Liver (tissue), 9 donors: Measurements from ENCODE around the gene CTNNAL1. TPM values are rescaled to one million over a fixed set of nuclear protein-coding genes. Genes with fewer than 3 reads are reported as not detected.
A peak's percentile ranks its signal among the peaks of the same experiment; 100 is the strongest.

Experiments used
- DNase-seq: peaks from one replicate; pipeline ENCODE4 v3.0.0-alpha.2; 2017; ENCODE audit warnings: low spot score
- H3K27ac ChIP-seq, 2 donors: one replicate each; pipeline ENCODE4 v1.7.0; 2013; ENCODE audit warnings: inconsistent platforms in 2 of 2, low read length in 2 of 2, control low read depth in 1 of 2, low read depth in 1 of 2, mild to moderate bottlenecking in 1 of 2
- H3K27me3 ChIP-seq, 4 donors: one replicate each; pipeline versions ENCODE4 v1.6.1 to v1.7.0; 2013; ENCODE audit warnings: low read length in 3 of 4, inconsistent platforms in 1 of 4, mild to moderate bottlenecking in 1 of 4, moderate library complexity in 1 of 4; ENCODE audit not compliant: control insufficient read depth in 4 of 4, insufficient read depth in 4 of 4
- H3K36me3 ChIP-seq, 4 donors: one replicate each; pipeline versions ENCODE4 v1.6.1 to v1.7.0; 2013; ENCODE audit warnings: low read length in 3 of 4, mild to moderate bottlenecking in 3 of 4, low read depth in 1 of 4, moderate library complexity in 1 of 4; ENCODE audit not compliant: control insufficient read depth in 4 of 4, insufficient read depth in 3 of 4
- H3K4me1 ChIP-seq, 4 donors: one replicate each; pipeline versions ENCODE4 v1.6.1 to v1.7.0; 2013; ENCODE audit warnings: low read length in 3 of 4, mild to moderate bottlenecking in 3 of 4, moderate library complexity in 1 of 4; ENCODE audit not compliant: control insufficient read depth in 4 of 4, insufficient read depth in 4 of 4
- H3K4me3 ChIP-seq, 3 donors: one replicate each; pipeline versions ENCODE4 v1.6.1 to v1.7.0; 2013; ENCODE audit warnings: low read length in 3 of 3, control low read depth in 1 of 3, low read depth in 1 of 3, mild to moderate bottlenecking in 1 of 3
- H3K9ac ChIP-seq, 2 donors: one replicate each; pipeline ENCODE4 v1.7.0; 2013; ENCODE audit warnings: low read length in 2 of 2, mild to moderate bottlenecking in 2 of 2, moderate library complexity in 2 of 2, control low read depth in 1 of 2, low read depth in 1 of 2
- H3K9me3 ChIP-seq, 4 donors: one replicate each; pipeline versions ENCODE4 v1.6.1 to v1.7.0; 2013; ENCODE audit warnings: low read length in 3 of 4; ENCODE audit not compliant: control insufficient read depth in 4 of 4
- ATF3 ChIP-seq: IDR thresholded peaks from 2 replicates; pipeline ENCODE4 v1.6.1; 2016; ENCODE audit warnings: antibody characterized with exemption
- CTCF ChIP-seq: fragments of 150-350 bp; IDR thresholded peaks from 2 replicates; pipeline ENCODE4 v1.5.1; 2017; ENCODE audit warnings: improper control_type of control experiment, low read depth, low read length; ENCODE audit not compliant: missing input control
- EGR1 ChIP-seq, 2 donors: IDR thresholded peaks; 2 replicates each; pipeline ENCODE4 v1.6.1; 2016 to 2018; ENCODE audit warnings: antibody characterized with exemption in 2 of 2, low read depth in 2 of 2
- FOXA1 ChIP-seq: IDR thresholded peaks from 2 replicates; pipeline ENCODE4 v1.6.1; 2016; ENCODE audit warnings: antibody characterized with exemption
- FOXA2 ChIP-seq: IDR thresholded peaks from 2 replicates; pipeline ENCODE4 v1.6.1; 2016; ENCODE audit warnings: antibody characterized with exemption
- GABPA ChIP-seq, 2 donors: IDR thresholded peaks in 1 of 2; conservative IDR thresholded peaks in 1 of 2; 2 replicates each; pipeline ENCODE4 v1.6.1; 2016; ENCODE audit warnings: antibody characterized with exemption in 2 of 2, mild to moderate bottlenecking in 1 of 2, moderate library complexity in 1 of 2
- HNF4A ChIP-seq, 2 donors: conservative IDR thresholded peaks; 2 replicates each; pipeline ENCODE4 v1.6.1; 2016; ENCODE audit warnings: antibody characterized with exemption in 2 of 2, mild to moderate bottlenecking in 2 of 2
- HNF4G ChIP-seq: IDR thresholded peaks from 2 replicates; pipeline ENCODE4 v1.6.1; 2016; ENCODE audit warnings: antibody characterized with exemption
- JUND ChIP-seq, 2 donors: IDR thresholded peaks; 2 replicates each; pipeline ENCODE4 v1.6.1; 2016; ENCODE audit warnings: antibody characterized with exemption in 2 of 2
- NR2F2 ChIP-seq: IDR thresholded peaks from 2 replicates; pipeline ENCODE4 v1.6.1; 2016; ENCODE audit warnings: antibody characterized with exemption
- RAD21 ChIP-seq, 2 donors: IDR thresholded peaks; 2 replicates each; pipeline ENCODE4 v1.6.1; 2016; ENCODE audit warnings: antibody characterized with exemption in 2 of 2, mild to moderate bottlenecking in 2 of 2
- RXRA ChIP-seq, 2 donors: IDR thresholded peaks; 2 replicates each; pipeline ENCODE4 v1.6.1; 2017 to 2018; ENCODE audit warnings: antibody characterized with exemption in 2 of 2, mild to moderate bottlenecking in 1 of 2
- SP1 ChIP-seq: IDR thresholded peaks from 2 replicates; pipeline ENCODE4 v1.6.1; 2018; ENCODE audit warnings: antibody characterized with exemption, mild to moderate bottlenecking
- TAF1 ChIP-seq: conservative IDR thresholded peaks from 2 replicates; pipeline ENCODE4 v1.6.1; 2016; ENCODE audit warnings: antibody characterized with exemption, mild to moderate bottlenecking
- YY1 ChIP-seq: IDR thresholded peaks from 2 replicates; pipeline ENCODE4 v1.6.1; 2016; ENCODE audit warnings: antibody characterized with exemption, mild to moderate bottlenecking
- ZBTB33 ChIP-seq: IDR thresholded peaks from 2 replicates; pipeline ENCODE4 v1.6.1; 2016; ENCODE audit warnings: antibody characterized with exemption
- WGBS: extraction: QIAGEN DNeasy Blood & Tissue Kit; methylation state at CpG from one replicate; pipeline ENCODE4 v1.1.7; 2013; 5-methylcytosine and 5-hydroxymethylcytosine counted together
- polyA plus RNA-seq, 2 donors: library from polyadenylated mRNA; stranded (reverse) in 1 of 2; unstranded in 1 of 2; fragments of 200-250 nt in 1 of 2; fragments of >200 nt in 1 of 2; fragmentation: Nextera tagmentation in 1 of 2; extraction: Ambion mirVana in 1 of 2; gene quantifications; one replicate each; pipeline versions ENCODE4 v1.2.1 to v1.2.3, GENCODE V29; 2013 to 2015
- total RNA-seq, 2 donors: library from RNA; depleted of rRNA; stranded (reverse); fragments of >200 nt; gene quantifications; one replicate each; pipeline ENCODE4 v1.2.3, GENCODE V29; 2014
- TF ChIP-seq, protein P1 (sequence below): IDR thresholded peaks from 2 replicates; pipeline ENCODE4 v1.6.1; 2016; ENCODE audit warnings: antibody characterized with exemption
- TF ChIP-seq, protein P2 (sequence below): IDR thresholded peaks from 2 replicates; pipeline ENCODE4 v1.6.1; 2016; ENCODE audit warnings: antibody characterized with exemption, mild to moderate bottlenecking
- donor health status: healthy.
- donor health status: healthy.
- donor health status: healthy.
- donor health status: healthy.
- donor health status: healthy.

CTNNAL1 gene
- total and polyA plus RNA-seq, 4 donors, result 10.5 to 31.5 (median 18.6) TPM

DNA sequence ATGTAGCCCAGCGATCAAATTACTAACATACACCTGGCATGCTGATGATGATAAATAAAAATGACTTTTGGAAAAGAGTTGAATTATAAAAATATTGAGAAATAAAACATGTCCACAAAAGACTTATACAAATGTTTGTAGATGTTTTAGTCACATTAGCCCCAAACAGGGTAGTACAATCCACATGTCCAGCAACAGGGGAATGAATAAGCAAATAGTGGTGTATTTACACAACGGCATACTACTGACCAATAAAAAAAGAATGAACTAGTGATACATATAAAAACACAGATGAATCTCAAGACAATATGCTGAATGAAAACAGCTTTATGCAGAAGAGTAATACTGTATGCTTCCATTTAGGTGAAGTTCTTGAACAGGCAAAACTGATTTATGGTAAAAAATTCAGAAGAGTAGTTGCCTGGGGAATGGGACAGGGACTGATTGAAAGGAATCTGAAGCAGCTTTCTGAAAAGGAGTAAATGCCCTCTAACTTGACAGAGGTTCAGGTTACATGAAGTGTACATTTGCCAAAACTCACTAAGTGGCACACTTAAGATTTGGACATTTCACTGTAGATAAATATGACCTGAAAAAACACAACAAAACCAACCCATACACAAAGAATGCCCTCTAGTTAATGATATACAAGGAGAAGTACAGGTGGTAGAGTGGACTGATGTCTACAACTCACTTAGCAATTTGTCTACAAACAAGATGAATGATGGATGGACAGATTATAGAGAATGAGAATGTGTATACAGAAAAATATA, 115.8 kb downstream of the CTNNAL1 start:
- Histone ChIP-seq H3K4me1 (peaks cover 3 to 28% (median 13%) of the 10 kb centered on the region in 4 donors), H3K27me3 (no peaks in the 10 kb centered on the region), H3K9me3 (no peaks in the 10 kb centered on the region), H3K27ac (no peak overlapping the region), H3K4me3 (no peak overlapping the region), H3K36me3 (peaks cover under 1 to 38% (median 33%) of the 10 kb centered on the region in 4 donors), H3K9ac (no peak overlapping the region)
- 77% methylated on average over 2 of the region's 2 CpGs for WGBS
- DNase-seq, result no peak
- TF ChIP-seq NR2F2, result no peak
- TF ChIP-seq RXRA (IDR thresholded peaks at IDR 0.05), result peak; percentile 8 to 30
- TF ChIP-seq ZBTB33, result no peak

DNA sequence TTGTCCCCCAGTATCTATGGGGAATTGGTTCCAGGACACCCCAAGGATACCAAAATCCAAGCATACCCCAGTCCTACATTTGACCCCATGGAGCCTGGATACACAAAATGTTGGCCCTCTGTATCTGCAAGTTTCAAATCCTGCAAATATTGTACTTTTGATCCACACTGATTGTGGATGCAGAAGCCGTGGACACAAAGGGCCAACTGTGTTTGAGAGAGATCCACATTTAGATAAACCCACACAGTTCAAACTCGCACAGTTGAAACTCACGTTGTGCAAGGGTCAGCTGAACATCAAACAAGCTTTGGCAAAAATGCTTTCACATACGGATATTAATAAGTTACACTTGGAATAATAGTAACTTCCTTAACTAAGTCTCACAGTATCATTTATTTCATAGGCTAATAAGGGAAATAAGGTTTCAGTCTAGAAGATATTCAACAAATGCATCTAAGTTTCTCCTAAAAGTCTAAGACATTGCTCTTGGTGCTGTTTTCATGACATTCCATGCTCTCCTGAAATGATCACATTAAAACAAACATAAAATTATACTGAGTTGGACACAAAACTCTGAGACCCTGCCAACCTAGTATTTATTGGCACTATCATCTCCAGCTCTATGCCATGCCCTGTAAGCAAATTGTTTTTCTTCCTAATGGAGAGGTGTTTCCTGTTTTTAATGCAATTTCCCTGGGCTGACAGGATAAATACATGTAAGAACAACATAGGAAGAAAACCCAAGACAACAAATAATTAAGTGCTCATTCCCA, 118.9 kb downstream of the CTNNAL1 start:
- no peak for DNase-seq
- peak; percentile 45 for TF ChIP-seq HNF4G
- TF ChIP-seq TAF1, result no peak
- no peak for TF ChIP-seq ATF3
- no peak for TF ChIP-seq CTCF
- peak; percentile 81 to 91 for TF ChIP-seq HNF4A (conservative IDR thresholded peaks at IDR 0.05)
- TF ChIP-seq, protein P1, sequence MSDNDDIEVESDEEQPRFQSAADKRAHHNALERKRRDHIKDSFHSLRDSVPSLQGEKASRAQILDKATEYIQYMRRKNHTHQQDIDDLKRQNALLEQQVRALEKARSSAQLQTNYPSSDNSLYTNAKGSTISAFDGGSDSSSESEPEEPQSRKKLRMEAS, result peak; percentile 62
- peak; percentile 76 for TF ChIP-seq ZBTB33
- TF ChIP-seq, protein P2, sequence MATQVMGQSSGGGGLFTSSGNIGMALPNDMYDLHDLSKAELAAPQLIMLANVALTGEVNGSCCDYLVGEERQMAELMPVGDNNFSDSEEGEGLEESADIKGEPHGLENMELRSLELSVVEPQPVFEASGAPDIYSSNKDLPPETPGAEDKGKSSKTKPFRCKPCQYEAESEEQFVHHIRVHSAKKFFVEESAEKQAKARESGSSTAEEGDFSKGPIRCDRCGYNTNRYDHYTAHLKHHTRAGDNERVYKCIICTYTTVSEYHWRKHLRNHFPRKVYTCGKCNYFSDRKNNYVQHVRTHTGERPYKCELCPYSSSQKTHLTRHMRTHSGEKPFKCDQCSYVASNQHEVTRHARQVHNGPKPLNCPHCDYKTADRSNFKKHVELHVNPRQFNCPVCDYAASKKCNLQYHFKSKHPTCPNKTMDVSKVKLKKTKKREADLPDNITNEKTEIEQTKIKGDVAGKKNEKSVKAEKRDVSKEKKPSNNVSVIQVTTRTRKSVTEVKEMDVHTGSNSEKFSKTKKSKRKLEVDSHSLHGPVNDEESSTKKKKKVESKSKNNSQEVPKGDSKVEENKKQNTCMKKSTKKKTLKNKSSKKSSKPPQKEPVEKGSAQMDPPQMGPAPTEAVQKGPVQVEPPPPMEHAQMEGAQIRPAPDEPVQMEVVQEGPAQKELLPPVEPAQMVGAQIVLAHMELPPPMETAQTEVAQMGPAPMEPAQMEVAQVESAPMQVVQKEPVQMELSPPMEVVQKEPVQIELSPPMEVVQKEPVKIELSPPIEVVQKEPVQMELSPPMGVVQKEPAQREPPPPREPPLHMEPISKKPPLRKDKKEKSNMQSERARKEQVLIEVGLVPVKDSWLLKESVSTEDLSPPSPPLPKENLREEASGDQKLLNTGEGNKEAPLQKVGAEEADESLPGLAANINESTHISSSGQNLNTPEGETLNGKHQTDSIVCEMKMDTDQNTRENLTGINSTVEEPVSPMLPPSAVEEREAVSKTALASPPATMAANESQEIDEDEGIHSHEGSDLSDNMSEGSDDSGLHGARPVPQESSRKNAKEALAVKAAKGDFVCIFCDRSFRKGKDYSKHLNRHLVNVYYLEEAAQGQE, result peak; percentile 84
- peak; percentile 36 for TF ChIP-seq NR2F2
- TF ChIP-seq FOXA2, result peak; percentile 77
- peak; percentile 81 to 94 for TF ChIP-seq RXRA (IDR thresholded peaks at IDR 0.05)
- TF ChIP-seq YY1, result peak; percentile 81
- peak in 1 of 2 donors; percentile 69 for TF ChIP-seq EGR1 (IDR thresholded peaks at IDR 0.05; ENCODE audit: low read depth in 2 of 2)
- TF ChIP-seq FOXA1, result peak; percentile 74
- peak; percentile 78 for TF ChIP-seq SP1
- TF ChIP-seq GABPA (IDR thresholded peaks at IDR 0.05 in 1 of 2, conservative IDR thresholded peaks at IDR 0.05 in 1 of 2), result peak in 1 of 2 donors; percentile 43
- TF ChIP-seq JUND (IDR thresholded peaks at IDR 0.05), result peak in 1 of 2 donors; percentile 82
- TF ChIP-seq RAD21 (IDR thresholded peaks at IDR 0.05), result peak; percentile 42 to 55
- H3K9me3 ChIP-seq, result no peaks in the 10 kb centered on the region
- WGBS, result 38% methylated on average over 4 of the region's 4 CpGs
- no peak overlapping the region for H3K4me3 ChIP-seq
- H3K27ac ChIP-seq, result peak overlapping the region; percentile 55 to 73
- no peaks in the 10 kb centered on the region for H3K27me3 ChIP-seq
- no peak overlapping the region for H3K9ac ChIP-seq
- H3K36me3 ChIP-seq, result peaks cover 5 to 36% (median 26%) of the 10 kb centered on the region in 4 donors
- H3K4me1 ChIP-seq, result peaks cover 3 to 28% (median 13%) of the 10 kb centered on the region in 4 donors
